ENCODE measurements around the gene MYO3A. TPM values are rescaled to one million over a fixed set of nuclear protein-coding genes. Genes with fewer than 3 reads are reported as not detected.

The MYO3A gene
- not detected in 2 replicates for total RNA-seq

DNA sequence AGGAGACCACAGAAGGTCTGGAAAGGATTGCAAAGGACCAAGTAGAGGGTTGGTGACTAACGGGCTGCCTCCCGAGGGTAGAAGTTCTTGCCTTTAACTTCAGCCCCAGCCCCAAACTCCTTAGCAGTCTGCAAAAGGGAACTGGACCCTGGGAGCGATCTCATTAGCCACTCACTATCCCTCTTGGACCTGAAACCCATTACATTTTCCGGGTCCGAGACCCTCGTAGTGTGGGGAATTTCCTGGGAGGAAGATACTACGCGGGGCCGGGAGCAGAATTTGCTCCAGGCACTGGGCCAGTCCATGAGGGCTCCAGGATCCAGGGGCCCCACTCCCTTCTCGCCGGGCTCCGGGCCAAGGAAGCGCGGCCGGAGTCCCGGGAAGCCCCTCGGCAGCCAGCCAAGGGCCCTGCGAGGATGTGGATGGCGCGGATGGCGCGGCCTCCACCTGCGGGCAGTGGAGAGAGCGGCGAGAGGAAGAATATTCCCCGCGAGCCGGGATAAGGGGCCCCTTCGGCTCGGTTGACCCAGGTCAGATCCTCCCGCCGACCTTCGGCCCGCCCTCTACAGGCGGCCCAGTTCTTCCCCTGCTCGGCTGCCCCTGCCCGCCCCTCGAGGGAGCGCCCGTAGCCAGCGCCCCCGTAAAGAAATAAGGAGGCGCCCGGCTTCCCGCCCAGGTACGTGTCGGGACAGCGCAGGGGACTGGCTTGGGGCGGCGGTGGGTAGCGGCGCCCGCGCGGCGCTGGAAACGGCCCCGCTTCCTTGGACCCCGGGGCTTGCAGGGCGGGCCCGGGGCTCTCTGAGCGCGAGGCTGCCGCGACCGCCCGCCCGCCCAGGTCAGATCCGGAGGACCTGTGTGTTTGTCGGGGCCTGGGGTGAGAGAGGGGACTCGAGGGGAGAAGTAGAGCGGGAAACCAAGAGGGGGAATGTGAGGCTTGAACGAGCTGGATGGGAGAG lies at the start of gene MYO3A:
Gene MYO3A (plus strand): TSS at position 577 of the 956 bp plus-strand sequence. CDS start 17,882 bp downstream, outside the sequence.

GRCh38 chr10:26216585-26217395 lies 282.8 kb downstream of the MYO3A start, which contains the start of gene GAD2:
Gene GAD2 (plus strand): TSS chr10:26216774. CDS start chr10:26216810, 36 bp downstream.

